IMR-90 (cell line): ENCODE results near the gene PMF1. TPM values are rescaled to one million over a fixed set of nuclear protein-coding genes. Genes with fewer than 3 reads are reported as not detected.

Experiments
- ATAC-seq: fragments of 200-7000 bp; cut with Tn5 transposase; 2 replicates; pipeline ENCODE4 v1.9.1; 2020; ENCODE audit warnings: low read depth, mild to moderate bottlenecking, moderate library complexity
- BruUV-seq: library from RNA; stranded (reverse); fragments of 400-500 nt; replicated peaks from 2 replicates; lab custom pipeline; 2021; lab: Mats Ljungman, UMichigan
- CTCF ChIA-PET: fragments of 300-600 bp; formaldehyde crosslinking; extraction: SDS; loops from one replicate; lab custom pipeline; 2021; ENCODE audit warnings: antibody characterized with exemption; lab: Yijun Ruan, JAX
- POLR2A ChIA-PET: fragments of 300-600 bp; sonication (Branson Sonifier 250); formaldehyde crosslinking; loops from one replicate; lab custom pipeline; 2022; ENCODE audit warnings: antibody characterized with exemption; ENCODE audit not compliant: unreplicated experiment; lab: Charles Lee
- DNase-seq: peaks from one replicate; pipeline ENCODE4 v3.0.0; 2013
- H2AFZ ChIP-seq: replicated peaks from 2 replicates; pipeline ENCODE3; 2013; ENCODE audit warnings: low read length, mild to moderate bottlenecking; ENCODE audit not compliant: poor library complexity
- H2AK5ac ChIP-seq: 2 replicates; pipeline ENCODE4 v1.6.1; 2013; ENCODE audit warnings: low read depth, low read length, inconsistent platforms
- H2AK9ac ChIP-seq: replicated peaks from 2 replicates; pipeline ENCODE3; 2013; ENCODE audit warnings: mild to moderate bottlenecking, low read depth, low read length, moderate library complexity; ENCODE audit not compliant: poor library complexity
- H2BK120ac ChIP-seq: 2 replicates; pipeline ENCODE4 v1.6.1; 2013; ENCODE audit warnings: low read depth, low read length, inconsistent platforms
- H2BK15ac ChIP-seq: 3 replicates; pipeline ENCODE4 v1.6.1; 2013; ENCODE audit warnings: low read depth, low read length, inconsistent platforms
- H2BK20ac ChIP-seq: 2 replicates; pipeline ENCODE4 v1.6.1; 2013; ENCODE audit warnings: low read depth, mild to moderate bottlenecking, inconsistent platforms, low read length, moderate library complexity
- H2BK5ac ChIP-seq: 2 replicates; pipeline ENCODE4 v1.6.1; 2013; ENCODE audit warnings: mild to moderate bottlenecking, low read depth, low read length, inconsistent platforms; ENCODE audit not compliant: poor library complexity, severe bottlenecking
- H3K14ac ChIP-seq: replicated peaks from 2 replicates; pipeline ENCODE4 v1.6.1; 2013; ENCODE audit warnings: low read depth, low read length, inconsistent platforms
- H3K18ac ChIP-seq: 2 replicates; pipeline ENCODE4 v1.6.1; 2013; ENCODE audit warnings: low read depth, low read length, control low read depth
- H3K23ac ChIP-seq: 2 replicates; pipeline ENCODE4 v1.6.1; 2013; ENCODE audit warnings: low read depth, low read length, inconsistent platforms
- H3K27ac ChIP-seq: 2 replicates; pipeline ENCODE4 v1.5.1; 2013; ENCODE audit warnings: mild to moderate bottlenecking, control low read depth, low read length; ENCODE audit not compliant: insufficient read depth
- H3K27me3 ChIP-seq: 2 replicates; pipeline ENCODE4 v1.6.1; 2013; ENCODE audit warnings: low read length; ENCODE audit not compliant: control insufficient read depth, insufficient read depth
- H3K36me3 ChIP-seq: 2 replicates; pipeline ENCODE4 v1.6.1; 2013; ENCODE audit warnings: low read length, mixed read lengths; ENCODE audit not compliant: control insufficient read depth, insufficient read depth
- H3K4ac ChIP-seq: 2 replicates; pipeline ENCODE4 v1.6.1; 2013; ENCODE audit warnings: low read depth, low read length, inconsistent platforms
- H3K4me1 ChIP-seq: 2 replicates; pipeline ENCODE4 v1.6.1; 2013; ENCODE audit warnings: low read length, mixed read lengths; ENCODE audit not compliant: control insufficient read depth, insufficient read depth
- H3K4me2 ChIP-seq: 2 replicates; pipeline ENCODE4 v1.6.1; 2013; ENCODE audit warnings: low read depth, mild to moderate bottlenecking, control low read depth, low read length, moderate library complexity
- H3K4me3 ChIP-seq: 2 replicates; pipeline ENCODE4 v1.5.1; 2013; ENCODE audit warnings: low read depth, mild to moderate bottlenecking, control low read depth, low read length, moderate library complexity; ENCODE audit not compliant: insufficient read depth
- H3K56ac ChIP-seq: 2 replicates; pipeline ENCODE4 v1.6.1; 2013; ENCODE audit warnings: low read length, inconsistent platforms; ENCODE audit not compliant: insufficient read depth; ENCODE audit errors: extremely low read depth
- H3K79me1 ChIP-seq, 2 experiments: 2 replicates each; pipeline ENCODE4 v1.6.1; 2013; ENCODE audit warnings: low read length in 2 of 2, inconsistent platforms in 1 of 2, low read depth in 1 of 2
- H3K9ac ChIP-seq: 2 replicates; pipeline ENCODE4 v1.6.1; 2013; ENCODE audit warnings: low read depth, low read length, control low read depth
- H3K9me1 ChIP-seq: 2 replicates; pipeline ENCODE4 v1.6.1; 2013; ENCODE audit warnings: low read length, inconsistent platforms; ENCODE audit not compliant: insufficient read depth
- H3K9me3 ChIP-seq: 2 replicates; pipeline ENCODE4 v1.6.1; 2013; ENCODE audit warnings: low read length; ENCODE audit not compliant: control insufficient read depth, insufficient read depth
- H4K20me1 ChIP-seq: 2 replicates; pipeline ENCODE4 v1.6.1; 2013; ENCODE audit warnings: low read length, inconsistent platforms; ENCODE audit not compliant: insufficient read depth
- H4K5ac ChIP-seq: 2 replicates; pipeline ENCODE4 v1.6.1; 2013; ENCODE audit warnings: mild to moderate bottlenecking, low read depth, low read length, control low read depth
- H4K8ac ChIP-seq, 2 experiments: 2 replicates each; pipeline ENCODE4 v1.6.1; 2013; ENCODE audit warnings: low read depth in 2 of 2, low read length in 2 of 2, control low read depth in 1 of 2, inconsistent platforms in 1 of 2
- H4K91ac ChIP-seq: 2 replicates; pipeline ENCODE4 v1.6.1; 2013; ENCODE audit warnings: low read depth, low read length, inconsistent platforms; ENCODE audit not compliant: insufficient read depth
- BHLHE40 ChIP-seq: fragments of 150-350 bp; IDR thresholded peaks from 2 replicates; pipeline ENCODE4 v1.6.1; 2016; ENCODE audit warnings: mild to moderate bottlenecking, low read depth, low read length
- CEBPB ChIP-seq: IDR thresholded peaks from 2 replicates; pipeline ENCODE4 v1.6.1; 2012; ENCODE audit warnings: low read depth, low read length, improper control_type of control experiment
- CHD1 ChIP-seq: IDR thresholded peaks from 2 replicates; pipeline ENCODE4 v1.6.1; 2012; ENCODE audit warnings: low read depth, low read length, improper control_type of control experiment
- FOS ChIP-seq: fragments of 150-350 bp; IDR thresholded peaks from 2 replicates; pipeline ENCODE4 v1.6.1; 2016; ENCODE audit warnings: low read depth, low read length
- MAFK ChIP-seq: IDR thresholded peaks from 2 replicates; pipeline ENCODE4 v1.6.1; 2012; ENCODE audit warnings: low read depth, low read length, improper control_type of control experiment
- MAZ ChIP-seq: IDR thresholded peaks from 2 replicates; pipeline ENCODE4 v1.6.1; 2012; ENCODE audit warnings: low read depth, mild to moderate bottlenecking, low read length, improper control_type of control experiment, moderate library complexity, borderline replicate concordance
- MXI1 ChIP-seq: IDR thresholded peaks from 2 replicates; pipeline ENCODE4 v1.6.1; 2012; ENCODE audit warnings: low read depth, mild to moderate bottlenecking, low read length, moderate library complexity, borderline replicate concordance
- NFE2L2 ChIP-seq: fragments of 150-350 bp; IDR thresholded peaks from 2 replicates; pipeline ENCODE4 v1.6.1; 2016; ENCODE audit warnings: low read depth, mild to moderate bottlenecking, low read length
- POLR2A ChIP-seq: IDR thresholded peaks from 2 replicates; pipeline ENCODE4 v1.6.1; 2012; ENCODE audit warnings: mild to moderate bottlenecking, low read depth, low read length
- RAD21 ChIP-seq: IDR thresholded peaks from 2 replicates; pipeline ENCODE4 v1.6.1; 2012; ENCODE audit warnings: low read length, improper control_type of control experiment
- RCOR1 ChIP-seq: IDR thresholded peaks from 2 replicates; pipeline ENCODE4 v1.6.1; 2012; ENCODE audit warnings: mild to moderate bottlenecking, low read length, improper control_type of control experiment; ENCODE audit not compliant: insufficient replicate concordance
- RFX5 ChIP-seq: IDR thresholded peaks from 2 replicates; pipeline ENCODE4 v1.8.0; 2012; ENCODE audit warnings: low read depth, mild to moderate bottlenecking, low read length, moderate library complexity
- SMC3 ChIP-seq: fragments of 150-350 bp; IDR thresholded peaks from 2 replicates; pipeline ENCODE4 v1.6.1; 2016; ENCODE audit warnings: low read depth, mild to moderate bottlenecking, antibody characterized with exemption, low read length, moderate library complexity
- WGBS, 2 experiments: methylation state at CpG; one replicate each; pipeline versions ENCODE4 v1.1.5 to v1.1.7; 2013; ENCODE audit warnings: missing lambda C conversion rate in 2 of 2; ENCODE audit not compliant: insufficient read length in 1 of 2; ENCODE audit errors: extremely low coverage in 2 of 2; 5-methylcytosine and 5-hydroxymethylcytosine counted together
- dilution Hi-C: fragments of 300-500 bp; cut with HindIII; formaldehyde crosslinking; loops from one replicate; pipeline ENCODE4 v1.14.3; 2018; ENCODE audit warnings: low sequenced_read_pairs; ENCODE audit not compliant: unreplicated experiment
- in situ Hi-C: fragments of 300-500 bp; cut with MboI; formaldehyde crosslinking; loops from 3 replicates; pipeline ENCODE4 v1.14.3; 2019; ENCODE audit warnings: low sequenced_read_pairs, inconsistent platforms, mixed read lengths
- intact Hi-C: fragments of 100-400 bp; cut with micrococcal nuclease; formaldehyde crosslinking; loops from 2 replicates; pipeline ENCODE4 v1.10.0; 2022
- polyA plus RNA-seq, 3 experiments: library from polyadenylated mRNA; depleted of rRNA; stranded (reverse); fragments of >200 nt; gene quantifications; 2 replicates each; pipeline ENCODE4 v1.2.3, GENCODE V29; 2012; ENCODE audit warnings: low replicate concordance in 1 of 3
- total RNA-seq: library from RNA; depleted of rRNA; stranded (reverse); fragments of >200 nt; gene quantifications from 2 replicates; pipeline ENCODE4 v1.2.3, GENCODE V29; 2012
- TF ChIP-seq, protein P1 (sequence below): conservative IDR thresholded peaks from 2 replicates; pipeline ENCODE4 v1.5.1; 2012; ENCODE audit warnings: mild to moderate bottlenecking, low read depth, low read length, improper control_type of control experiment
- TF ChIP-seq, protein P2 (sequence below): fragments of 150-350 bp; IDR thresholded peaks from 2 replicates; pipeline ENCODE4 v1.6.1; 2016; ENCODE audit warnings: low read depth, mild to moderate bottlenecking, low read length, moderate library complexity, borderline replicate concordance

The PMF1 gene
- total and polyA plus RNA-seq, 2 of the 4 experiments (the other 2 are of a cell fraction) = 54.8 to 73.4 TPM

DNA sequence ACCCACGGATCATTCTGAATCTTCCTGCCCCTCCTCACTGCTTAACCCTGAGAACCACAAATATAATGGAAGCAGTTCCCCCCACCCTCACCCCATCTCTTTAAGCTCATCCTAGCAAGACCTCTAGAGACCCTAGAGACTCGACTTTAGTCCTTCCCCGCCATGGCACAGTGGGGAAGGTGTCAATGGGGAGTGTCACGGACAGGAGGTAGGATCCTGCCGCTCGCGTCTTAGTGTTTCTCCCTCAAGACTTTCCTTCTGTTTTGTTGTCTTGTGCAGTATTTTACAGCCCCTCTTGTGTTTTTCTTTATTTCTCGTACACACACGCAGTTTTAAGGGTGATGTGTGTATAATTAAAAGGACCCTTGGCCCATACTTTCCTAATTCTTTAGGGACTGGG lies 677 bp upstream of the PMF1 start:
- 0 out of 2 replicates have a peak, but pooled peaks cover 5% of the 10 kb centered on the region for H3K9me1 ChIP-seq
- no peaks in the 10 kb centered on the region for H3K27me3 ChIP-seq
- no peak overlapping the region for H3K18ac ChIP-seq
- peak overlapping the region; percentile 32; the same call in 1 of the 2 replicates for H2AK5ac ChIP-seq
- peak overlapping the region; percentile 56 for H2BK5ac ChIP-seq
- peak overlapping the region; percentile 34 to 92 for H4K8ac ChIP-seq
- intact Hi-C loops (no loop called here), in situ Hi-C loops (loop anchor here (5.0 kb wide), 1 partner anchor 50 kb away; no protein-coding TSS in a partner anchor), dilution Hi-C loops (no loop called here)
- H3K14ac ChIP-seq = peak overlapping the region; percentile 10; the same call in 1 of the 2 replicates
- H2BK20ac ChIP-seq = no peak overlapping the region
- BruUV-seq = no TSS peak
- ChIA-PET CTCF (interaction anchor here (1.0 to 1.6 kb wide), 3 partner anchors 13 to 81 kb away, joined by 3 to 11 read pairs (median 3); no protein-coding TSS in a partner anchor), POLR2A (interaction anchor here (0.9 to 1.9 kb wide), 2 partner anchors 19 to 71 kb away, joined by 8 to 16 read pairs; partner anchors contain the start of genes SLC25A44 and SMG5)
- H3K27ac ChIP-seq = peak overlapping the region; percentile 15
- no peak for DNase-seq
- no peak overlapping the region for H2BK120ac ChIP-seq
- no peak for ATAC-seq
- H3K4me2 ChIP-seq = peak overlapping the region; percentile 79; the same call in 1 of the 2 replicates
- H4K20me1 ChIP-seq = no peaks in the 10 kb centered on the region
- peak overlapping the region; percentile 77; the same call in 1 of the 2 replicates for H3K23ac ChIP-seq
- H2AK9ac ChIP-seq = peak overlapping the region; percentile 84
- peak overlapping the region; percentile 69 for H3K4ac ChIP-seq
- H4K5ac ChIP-seq = peak overlapping the region; percentile 65
- H3K56ac ChIP-seq = peak overlapping the region; percentile 83; the same call in 1 of the 2 replicates
- 100% methylated on average over 1 of the region's 9 CpGs; no CpG with 5 or more reads in 1 of the 2 experiments for WGBS, 2 experiments
- H3K79me1 ChIP-seq = peaks cover 7 to 35% of the 10 kb centered on the region in 2 experiments
- peaks cover 19% of the 10 kb centered on the region for H3K36me3 ChIP-seq
- peak overlapping the region; percentile 59; the same call in 1 of the 2 replicates for H3K9ac ChIP-seq
- peak overlapping the region; percentile 41 for H4K91ac ChIP-seq
- H2AFZ ChIP-seq = no peak overlapping the region
- H3K9me3 ChIP-seq = no peaks in the 10 kb centered on the region
- H3K4me3 ChIP-seq = no peak overlapping the region; the same call in 1 of the 2 replicates
- H3K4me1 ChIP-seq = 0 out of 2 replicates have a peak, but pooled peaks cover 2% of the 10 kb centered on the region
- H2BK15ac ChIP-seq = no peak overlapping the region
- TF ChIP-seq, protein P1, sequence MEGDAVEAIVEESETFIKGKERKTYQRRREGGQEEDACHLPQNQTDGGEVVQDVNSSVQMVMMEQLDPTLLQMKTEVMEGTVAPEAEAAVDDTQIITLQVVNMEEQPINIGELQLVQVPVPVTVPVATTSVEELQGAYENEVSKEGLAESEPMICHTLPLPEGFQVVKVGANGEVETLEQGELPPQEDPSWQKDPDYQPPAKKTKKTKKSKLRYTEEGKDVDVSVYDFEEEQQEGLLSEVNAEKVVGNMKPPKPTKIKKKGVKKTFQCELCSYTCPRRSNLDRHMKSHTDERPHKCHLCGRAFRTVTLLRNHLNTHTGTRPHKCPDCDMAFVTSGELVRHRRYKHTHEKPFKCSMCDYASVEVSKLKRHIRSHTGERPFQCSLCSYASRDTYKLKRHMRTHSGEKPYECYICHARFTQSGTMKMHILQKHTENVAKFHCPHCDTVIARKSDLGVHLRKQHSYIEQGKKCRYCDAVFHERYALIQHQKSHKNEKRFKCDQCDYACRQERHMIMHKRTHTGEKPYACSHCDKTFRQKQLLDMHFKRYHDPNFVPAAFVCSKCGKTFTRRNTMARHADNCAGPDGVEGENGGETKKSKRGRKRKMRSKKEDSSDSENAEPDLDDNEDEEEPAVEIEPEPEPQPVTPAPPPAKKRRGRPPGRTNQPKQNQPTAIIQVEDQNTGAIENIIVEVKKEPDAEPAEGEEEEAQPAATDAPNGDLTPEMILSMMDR = no peak
- TF ChIP-seq, protein P2, sequence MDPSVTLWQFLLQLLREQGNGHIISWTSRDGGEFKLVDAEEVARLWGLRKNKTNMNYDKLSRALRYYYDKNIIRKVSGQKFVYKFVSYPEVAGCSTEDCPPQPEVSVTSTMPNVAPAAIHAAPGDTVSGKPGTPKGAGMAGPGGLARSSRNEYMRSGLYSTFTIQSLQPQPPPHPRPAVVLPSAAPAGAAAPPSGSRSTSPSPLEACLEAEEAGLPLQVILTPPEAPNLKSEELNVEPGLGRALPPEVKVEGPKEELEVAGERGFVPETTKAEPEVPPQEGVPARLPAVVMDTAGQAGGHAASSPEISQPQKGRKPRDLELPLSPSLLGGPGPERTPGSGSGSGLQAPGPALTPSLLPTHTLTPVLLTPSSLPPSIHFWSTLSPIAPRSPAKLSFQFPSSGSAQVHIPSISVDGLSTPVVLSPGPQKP = no peak
- TF ChIP-seq NFE2L2 (no peak), POLR2A (no peak), RFX5 (no peak), RAD21 (no peak), MAZ (no peak), SMC3 (no peak), FOS (no peak), CEBPB (no peak), CHD1 (no peak), MAFK (no peak), BHLHE40 (no peak), RCOR1 (no peak), MXI1 (no peak)
